CD1c-positive myeloid dendritic cell (primary cell): ENCODE data around the gene SMYD3.

ENCODE experiments used
- DNase-seq: peaks from one replicate; pipeline ENCODE4 v3.0.0-alpha.2; 2016; ENCODE audit errors: extremely low spot score

SMYD3 gene

DNA sequence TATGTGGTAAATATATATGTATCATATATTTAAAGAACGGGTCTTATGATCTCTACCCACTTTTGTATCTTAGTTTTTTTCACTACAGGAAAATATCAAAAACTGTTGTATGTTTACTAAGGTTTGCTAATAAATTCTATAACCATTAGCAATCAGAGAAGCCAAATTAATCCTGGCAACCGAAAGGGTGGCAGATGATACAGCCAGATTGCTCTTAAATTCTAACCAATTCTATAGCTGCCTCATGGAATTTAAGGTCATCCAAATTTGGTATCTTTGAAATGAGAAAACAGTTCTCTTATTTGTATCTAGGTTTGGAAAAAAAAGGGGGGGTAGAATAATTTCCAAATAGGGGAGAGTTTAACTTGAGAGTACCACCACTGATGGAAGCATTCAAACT lies 591.2 kb downstream of the SMYD3 start:
- no peak for DNase-seq

DNA sequence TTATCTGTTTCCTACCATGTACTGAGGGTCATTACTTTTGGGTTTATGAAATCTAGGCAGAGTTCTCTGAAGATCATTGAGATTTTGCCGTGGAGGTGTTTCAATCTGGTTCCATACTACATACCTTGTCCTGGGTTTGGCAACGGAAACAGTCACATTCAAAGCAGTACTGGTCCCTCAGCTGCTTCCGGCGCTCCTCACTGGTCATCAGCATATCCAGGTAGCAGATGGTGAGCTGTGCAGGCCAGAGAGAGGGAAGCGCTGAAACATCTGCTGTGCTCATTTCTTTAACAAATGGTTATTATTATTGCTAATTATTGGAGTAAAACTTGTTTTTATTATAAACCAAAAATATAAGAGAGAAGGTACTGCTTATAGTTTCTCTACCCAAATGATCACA lies 591.7 kb downstream of the SMYD3 start:
- DNase-seq = no peak

DNA sequence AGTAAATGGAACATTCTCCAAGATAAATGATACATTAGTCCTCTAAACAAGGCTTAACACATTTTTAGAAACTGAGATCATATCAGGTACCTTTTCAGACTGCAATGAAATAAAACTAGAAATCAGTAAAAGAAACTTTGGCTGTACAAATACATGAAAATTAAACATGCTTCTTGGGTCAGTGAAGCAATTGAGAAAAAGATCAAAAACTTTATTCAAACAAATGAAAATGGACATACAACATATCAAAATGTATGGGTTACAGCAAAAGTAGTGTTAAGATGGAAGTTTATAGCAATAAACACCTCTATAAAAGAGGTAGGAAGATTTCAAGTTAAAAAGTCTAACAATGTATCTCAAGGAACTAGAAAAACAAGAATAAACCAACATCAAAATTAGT lies 598.5 kb downstream of the SMYD3 start:
- DNase-seq = no peak

- DNase-seq = no peak
Measured at GRCh38 chr1:245906207-245906606, 600.9 kb downstream of the SMYD3 start.

DNA sequence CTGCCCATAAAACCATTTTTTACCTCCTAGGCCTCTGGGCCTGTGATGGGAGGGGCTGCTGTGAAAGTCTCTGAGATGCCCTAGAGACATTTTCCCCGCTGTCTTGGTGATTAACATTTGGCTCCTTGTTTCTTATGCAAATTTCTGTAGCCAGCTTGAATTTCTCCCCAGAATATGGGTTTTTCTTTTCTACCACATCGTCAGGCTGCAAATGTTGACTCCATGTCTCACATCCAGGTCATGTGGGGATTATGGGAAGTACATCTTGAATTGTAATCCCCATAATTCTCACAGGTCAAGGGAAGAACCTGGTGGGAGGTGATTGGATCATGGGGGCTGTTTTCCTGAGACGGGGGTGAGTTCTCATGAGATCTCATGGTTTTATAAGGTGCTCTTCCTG lies 603.2 kb downstream of the SMYD3 start:
- DNase-seq = no peak

- no peak for DNase-seq
Measured at GRCh38 chr1:245901565-245901964, 605.5 kb downstream of the SMYD3 start.

- DNase-seq = peak; percentile 20
Measured at GRCh38 chr1:245901037-245901436, 606.0 kb downstream of the SMYD3 start.

DNA sequence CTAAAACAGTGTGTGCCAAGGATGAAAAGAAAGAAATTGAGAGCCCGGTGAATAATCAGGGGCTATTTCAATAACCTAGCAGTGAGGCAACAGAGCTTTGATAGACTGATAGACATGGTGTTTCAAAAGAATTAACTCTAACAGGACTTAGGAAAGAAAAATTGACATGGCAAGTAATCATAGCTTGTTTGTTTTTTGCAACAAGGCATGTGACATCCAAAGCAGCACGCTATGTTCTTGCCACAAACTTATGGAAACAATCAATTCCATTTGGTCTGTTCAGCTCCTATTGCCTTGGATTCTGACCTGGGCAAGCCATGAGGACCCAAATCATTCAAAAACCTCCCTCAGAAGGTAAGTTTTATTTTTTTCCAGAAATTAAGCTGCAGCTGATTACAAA lies 608.5 kb downstream of the SMYD3 start:
- DNase-seq = no peak

DNA sequence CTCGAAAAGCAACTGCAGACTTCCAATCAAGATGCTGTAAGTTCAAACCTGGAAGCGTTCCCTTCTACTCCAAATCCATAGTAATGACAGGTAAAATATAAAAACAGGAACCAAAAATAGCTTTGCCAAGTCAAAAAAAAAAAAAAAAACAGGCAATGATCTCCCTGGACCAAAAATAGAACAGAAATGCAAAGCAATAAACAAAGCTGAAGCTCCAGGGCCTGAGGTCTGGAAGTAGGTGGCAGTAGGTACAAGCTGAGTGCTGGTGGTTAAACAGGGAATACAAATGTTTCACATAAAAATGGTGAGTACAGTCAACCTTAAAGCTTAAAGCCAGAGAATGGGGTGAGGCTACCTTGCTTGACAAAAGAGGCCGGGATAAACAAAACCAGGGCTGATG lies 610.8 kb downstream of the SMYD3 start:
- DNase-seq = no peak

DNA sequence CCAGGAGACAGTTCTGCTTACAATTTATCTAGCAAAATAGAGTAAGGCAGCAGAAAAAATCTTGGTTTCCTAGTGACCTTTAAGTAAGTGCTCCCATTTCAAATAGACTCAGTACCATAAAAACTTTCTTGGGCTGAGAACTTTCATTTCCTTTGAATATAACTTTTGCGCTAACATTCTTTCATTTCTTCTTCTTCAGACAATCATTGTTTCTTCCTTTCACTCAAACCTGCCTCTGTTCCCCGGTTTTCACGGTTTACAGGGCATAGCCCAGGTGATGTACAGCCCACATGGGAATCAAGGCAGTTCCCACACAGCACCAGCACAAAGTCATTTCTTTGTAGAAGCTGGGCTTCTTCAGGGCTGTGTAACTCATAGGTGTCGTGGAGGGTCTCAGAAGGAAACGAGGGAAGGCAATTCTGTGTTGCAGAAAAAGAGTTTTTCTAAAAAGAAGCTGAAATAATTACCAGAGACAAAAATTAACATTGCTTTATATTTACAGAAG lies 611.6 kb downstream of the SMYD3 start:
- no peak for DNase-seq

DNA sequence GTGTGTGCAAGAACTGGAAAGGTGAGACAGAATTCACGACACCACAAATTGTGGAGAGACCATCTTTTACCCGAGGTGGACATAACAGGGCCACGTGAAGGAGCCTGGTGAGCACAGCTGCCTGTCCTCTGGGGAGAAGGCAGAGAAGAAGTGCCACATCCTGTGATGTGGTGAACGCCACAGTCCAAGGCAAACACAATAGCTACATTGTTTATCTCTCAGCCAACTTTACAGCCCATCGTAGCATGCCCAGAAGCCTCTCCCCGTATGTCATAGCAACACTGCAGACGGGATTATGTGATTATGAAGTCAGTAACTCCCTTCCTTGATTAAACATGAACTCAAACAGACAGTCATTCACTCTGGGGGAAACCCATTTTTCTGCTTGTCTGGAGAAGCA lies 612.2 kb downstream of the SMYD3 start:
- DNase-seq = no peak

- no peak for DNase-seq
Measured at GRCh38 chr1:245893025-245893424, 614.1 kb downstream of the SMYD3 start.

GRCh38 chr1:245888809-245889208 lies 618.3 kb downstream of the SMYD3 start:
- peak; percentile 37 for DNase-seq

DNA sequence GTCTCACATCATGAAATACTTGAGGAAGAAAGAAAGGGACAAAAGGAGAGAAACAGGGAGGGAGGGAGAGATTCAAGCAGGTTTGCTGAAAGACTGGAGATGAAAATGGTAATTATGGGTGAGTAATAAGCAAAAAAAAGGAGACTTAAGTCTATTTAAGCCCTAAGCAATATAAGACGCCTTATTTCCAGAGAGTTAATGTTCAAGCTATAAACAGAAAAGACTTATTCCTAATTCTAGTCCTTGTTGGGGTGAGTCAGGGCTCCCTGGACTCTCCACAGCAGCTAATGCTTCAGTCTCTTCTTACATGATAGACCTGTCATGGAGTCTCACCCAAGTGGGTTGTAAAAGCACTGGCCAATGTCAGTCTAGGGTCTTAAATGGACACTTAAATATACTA lies 619.2 kb downstream of the SMYD3 start:
- DNase-seq = no peak

DNA sequence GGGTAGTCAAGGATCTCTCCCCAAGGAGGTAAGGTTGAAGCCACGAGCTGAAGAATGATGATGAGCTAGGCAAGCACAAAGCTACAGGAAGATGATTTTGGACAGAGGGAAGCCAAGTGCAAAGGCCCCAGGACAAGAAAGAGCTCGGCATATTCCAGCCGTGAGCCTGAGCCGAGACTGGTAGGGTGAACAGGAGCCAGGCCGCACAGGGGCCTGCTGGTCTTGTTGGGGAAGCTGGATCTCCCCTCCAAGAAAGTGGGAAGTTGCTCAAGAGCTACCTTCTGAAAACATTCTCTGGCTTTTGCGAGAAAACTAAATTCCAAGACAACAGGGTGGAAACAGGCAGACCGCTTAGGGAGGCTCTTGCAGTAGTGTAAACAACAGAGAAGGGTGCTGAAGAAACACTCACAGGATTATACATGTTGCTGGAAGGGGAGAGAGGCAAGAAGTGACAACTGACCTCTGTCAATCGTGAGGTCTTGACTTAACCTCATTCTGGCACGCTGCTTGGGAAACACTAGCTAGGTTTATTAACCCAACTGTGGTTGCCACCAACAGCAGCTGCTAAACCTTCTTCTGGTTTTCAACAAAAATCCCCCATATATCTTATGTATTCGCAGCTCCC lies 625.2 kb downstream of the SMYD3 start:
- no peak for DNase-seq

DNA sequence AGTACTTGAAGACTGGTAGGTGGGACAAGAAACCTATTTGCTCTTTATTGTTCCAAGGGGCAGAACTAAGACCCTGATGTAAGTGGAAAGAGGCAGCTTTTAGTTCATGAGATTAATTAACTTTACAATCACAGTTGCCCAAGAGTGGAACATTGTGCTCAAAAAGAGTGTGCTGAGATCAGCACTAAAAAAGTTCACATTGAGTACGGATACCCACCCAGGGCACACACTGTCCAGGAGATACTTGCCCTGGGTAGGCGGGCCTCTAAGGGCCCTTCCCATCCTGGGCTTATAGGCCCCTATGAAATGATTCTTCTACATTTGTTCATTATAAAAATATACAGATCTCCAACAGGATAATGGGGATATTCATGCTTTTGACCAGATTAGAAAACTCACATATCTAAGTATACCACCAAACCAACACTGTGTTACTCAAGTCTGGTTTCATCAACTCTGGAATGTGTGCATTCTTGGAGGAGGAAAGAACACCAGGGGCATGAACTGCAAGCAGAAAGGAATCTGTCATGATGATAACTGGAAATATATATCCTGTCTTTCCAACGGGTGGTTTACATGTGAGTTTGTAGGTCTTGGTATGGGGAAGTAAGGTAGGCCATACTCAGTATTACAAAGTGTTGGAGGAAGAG lies 626.2 kb downstream of the SMYD3 start:
- no peak for DNase-seq

DNA sequence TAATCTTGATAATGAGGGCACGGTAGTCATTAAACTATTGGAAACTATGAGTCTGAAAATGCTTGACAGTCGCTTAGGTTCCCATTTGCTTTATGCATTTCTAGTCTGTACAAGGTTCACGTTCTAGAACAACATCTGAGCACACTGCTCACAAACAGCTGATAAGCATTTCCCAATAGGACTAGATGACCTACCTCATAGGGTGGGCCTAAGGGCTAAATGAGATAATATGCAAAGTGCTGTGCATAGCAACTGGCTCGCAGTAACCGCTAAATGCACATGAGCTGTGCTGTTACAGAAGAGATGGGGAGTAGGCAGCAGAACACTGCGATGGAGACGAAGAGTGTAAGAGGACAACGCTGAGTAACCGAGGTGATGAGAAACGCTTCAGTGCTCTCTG lies 628.0 kb downstream of the SMYD3 start:
- no peak for DNase-seq

GRCh38 chr1:245878585-245878984 lies 628.5 kb downstream of the SMYD3 start:
- DNase-seq = no peak

DNA sequence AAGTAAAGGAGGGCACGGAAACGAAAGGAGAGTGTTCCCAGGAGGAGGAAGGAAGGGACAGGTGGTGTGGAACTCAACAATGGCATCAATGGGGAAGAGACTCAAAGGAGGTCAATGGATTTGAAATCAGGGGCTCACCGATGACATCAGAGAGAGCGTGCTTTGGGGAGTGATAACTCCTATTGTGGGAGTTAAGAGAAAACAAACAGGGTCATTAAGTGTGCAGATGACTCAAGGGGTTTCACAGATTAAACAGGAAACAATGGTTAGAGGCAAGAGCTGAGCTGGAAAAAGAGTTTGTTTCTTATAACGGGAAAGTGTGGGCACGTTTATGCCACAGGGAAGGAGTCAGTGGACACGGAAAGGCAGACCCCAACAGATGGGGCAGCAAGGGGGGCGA lies 629.1 kb downstream of the SMYD3 start:
- DNase-seq = no peak

DNA sequence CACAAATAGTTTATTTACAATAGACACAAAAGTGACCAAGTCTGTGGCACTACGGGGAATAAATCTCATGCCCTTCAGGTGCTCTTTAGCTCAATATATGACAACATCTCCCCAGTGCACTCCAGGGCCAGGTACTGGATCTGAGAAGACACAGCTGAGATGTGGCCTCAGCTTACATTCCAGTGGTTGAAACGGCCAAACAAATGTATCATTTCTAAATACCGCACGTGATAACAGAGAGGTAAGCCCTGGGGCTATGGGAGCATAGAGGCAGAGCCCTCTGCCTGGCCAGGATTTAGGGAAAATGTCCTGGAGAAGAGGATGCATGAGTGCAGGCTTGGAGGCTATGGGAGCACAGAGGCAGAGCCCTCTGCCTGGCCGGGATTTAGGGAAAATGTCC lies 630.5 kb downstream of the SMYD3 start:
- DNase-seq = no peak

DNA sequence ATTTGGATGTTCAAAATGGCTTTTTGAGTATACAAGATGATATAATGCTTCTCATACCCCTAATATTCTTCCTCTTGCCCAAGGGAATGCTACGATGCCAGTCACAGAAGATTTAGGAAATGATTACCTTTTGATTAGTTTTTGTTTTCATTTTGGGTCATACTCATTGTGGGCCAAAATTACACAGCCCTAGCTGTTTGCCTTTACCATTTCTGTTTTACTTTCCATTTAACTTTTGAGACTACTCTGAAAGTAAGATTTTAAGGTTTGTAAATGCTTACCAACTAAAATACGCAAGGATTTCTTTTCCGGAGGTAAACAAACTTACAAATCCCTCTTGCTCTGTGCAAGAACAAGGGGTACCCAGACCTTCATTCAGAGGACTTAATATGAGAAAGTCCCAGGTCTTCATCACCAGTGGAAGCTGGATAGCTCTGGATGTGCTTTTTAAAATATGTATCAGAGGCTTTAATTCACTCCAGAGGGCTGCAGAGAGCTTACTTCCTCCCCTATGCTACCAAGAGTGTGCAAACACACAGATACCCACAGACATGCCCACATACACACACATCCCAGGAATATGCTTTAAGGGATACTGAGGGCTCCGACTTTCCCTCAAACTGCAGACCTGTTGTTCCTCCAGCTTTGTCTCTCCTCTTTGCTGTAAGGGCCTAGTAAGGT lies 631.4 kb downstream of the SMYD3 start:
- DNase-seq = no peak

GRCh38 chr1:245874942-245875580 lies 632.0 kb downstream of the SMYD3 start:
- DNase-seq = no peak
